Measurements from ENCODE around the gene DCUN1D3. TPM values are rescaled to one million over a fixed set of nuclear protein-coding genes. Genes with fewer than 3 reads are reported as not detected.

Gene DCUN1D3
- total and polyA plus RNA-seq, 2 donors (not counting 3 experiments of a cell fraction or from before 2014, with no cell fraction given): 10.4 to 35.0 TPM

DNA sequence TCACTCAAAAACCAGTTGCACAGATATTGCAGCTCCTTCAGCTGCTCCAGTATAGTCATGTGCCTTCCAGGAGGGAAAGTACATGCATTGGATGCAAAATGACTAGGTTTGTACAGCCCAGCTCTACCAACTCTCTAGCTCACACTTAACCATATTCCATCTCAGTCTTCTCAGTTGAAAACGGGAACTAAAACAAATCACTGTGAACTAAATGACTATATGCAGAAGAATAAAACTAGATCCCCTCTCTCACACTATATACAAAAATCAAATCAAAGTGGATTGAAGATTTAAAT lies 24.9 kb downstream of the DCUN1D3 start:
- Histone ChIP-seq H3K4me1 (ENCODE audit: control insufficient read depth, extremely low read depth, insufficient read depth, low read length) (peaks cover 43% of the 10 kb centered on the region), H4K20me1 (replicated peaks; ENCODE audit: control insufficient read depth, extremely low read depth, insufficient read depth, low read length) (peaks cover 5% of the 10 kb centered on the region), H3K4me3 (replicated peaks in 1 of 3; ENCODE audit: insufficient read depth in 1 of 3, low read depth in 1 of 3, low read length in 3 of 3) (no peak overlapping the region), H3K36me3 (ENCODE audit: control insufficient read depth in 2 of 2, extremely low read depth in 1 of 2, insufficient read depth in 2 of 2, low read length in 2 of 2) (peaks cover 2 to 7% of the 10 kb centered on the region in 2 experiments), H3K9me1 (replicated peaks; ENCODE audit: control insufficient read depth, extremely low read depth, insufficient read depth, low read length) (no peaks in the 10 kb centered on the region), H3K4me2 (ENCODE audit: insufficient read depth, low read length) (no peak overlapping the region), H3K9ac (replicated peaks; ENCODE audit: extremely low read depth, insufficient read depth, low read length) (no peak overlapping the region), H2AFZ (ENCODE audit: low read depth, low read length) (no peak overlapping the region), H3K27ac (ENCODE audit: insufficient read depth, low read depth, low read length) (no peak overlapping the region), H3K9me3 (replicated peaks; ENCODE audit: control insufficient read depth, insufficient read depth, low read length) (no peaks in the 10 kb centered on the region), H3K27me3 (ENCODE audit: control insufficient read depth in 2 of 2, insufficient read depth in 2 of 2, low read length in 2 of 2) (no peaks in the 10 kb centered on the region), H3K79me2 (ENCODE audit: control insufficient read depth, insufficient read depth, low read length) (peaks cover 91% of the 10 kb centered on the region)
- no peak for FAIRE-seq
- ChIA-PET POLR2A (no interaction called here), CTCF (interaction anchor here (1.2 to 2.0 kb wide), 3 partner anchors 9 to 23 kb away, joined by 3 to 9 read pairs (median 4); no protein-coding TSS in a partner anchor)
- dilution Hi-C loops (cut with MboI; ENCODE audit: extremely low pct_ligation_motif_present, low sequenced_read_pairs) (no loop called here), intact Hi-C loops (cut with micrococcal nuclease) (no loop called here)
- TF ChIP-seq EZH2 (IDR thresholded peaks at IDR 0.05; ENCODE audit: borderline replicate concordance, low read depth, low read length, severe bottlenecking) (no peak), GATA2 (IDR thresholded peaks at IDR 0.05; ENCODE audit: insufficient read depth, insufficient read length, low read depth, low read length) (no peak), JUN (IDR thresholded peaks at IDR 0.05; ENCODE audit: borderline replicate concordance, insufficient read depth, insufficient read length, low read depth) (no peak), MYC (IDR thresholded peaks at IDR 0.05; ENCODE audit: low read depth, low read length) (no peak), FOS (IDR thresholded peaks at IDR 0.05; ENCODE audit: borderline replicate concordance, insufficient read depth, low read length) (no peak), POLR2A (IDR thresholded peaks at IDR 0.05; ENCODE audit: low read depth, low read length) (no peak)
- TF ChIP-seq, protein P1, sequence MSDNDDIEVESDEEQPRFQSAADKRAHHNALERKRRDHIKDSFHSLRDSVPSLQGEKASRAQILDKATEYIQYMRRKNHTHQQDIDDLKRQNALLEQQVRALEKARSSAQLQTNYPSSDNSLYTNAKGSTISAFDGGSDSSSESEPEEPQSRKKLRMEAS (IDR thresholded peaks at IDR 0.05; ENCODE audit: insufficient read depth, insufficient read length): no peak
- TF ChIP-seq, protein P2, sequence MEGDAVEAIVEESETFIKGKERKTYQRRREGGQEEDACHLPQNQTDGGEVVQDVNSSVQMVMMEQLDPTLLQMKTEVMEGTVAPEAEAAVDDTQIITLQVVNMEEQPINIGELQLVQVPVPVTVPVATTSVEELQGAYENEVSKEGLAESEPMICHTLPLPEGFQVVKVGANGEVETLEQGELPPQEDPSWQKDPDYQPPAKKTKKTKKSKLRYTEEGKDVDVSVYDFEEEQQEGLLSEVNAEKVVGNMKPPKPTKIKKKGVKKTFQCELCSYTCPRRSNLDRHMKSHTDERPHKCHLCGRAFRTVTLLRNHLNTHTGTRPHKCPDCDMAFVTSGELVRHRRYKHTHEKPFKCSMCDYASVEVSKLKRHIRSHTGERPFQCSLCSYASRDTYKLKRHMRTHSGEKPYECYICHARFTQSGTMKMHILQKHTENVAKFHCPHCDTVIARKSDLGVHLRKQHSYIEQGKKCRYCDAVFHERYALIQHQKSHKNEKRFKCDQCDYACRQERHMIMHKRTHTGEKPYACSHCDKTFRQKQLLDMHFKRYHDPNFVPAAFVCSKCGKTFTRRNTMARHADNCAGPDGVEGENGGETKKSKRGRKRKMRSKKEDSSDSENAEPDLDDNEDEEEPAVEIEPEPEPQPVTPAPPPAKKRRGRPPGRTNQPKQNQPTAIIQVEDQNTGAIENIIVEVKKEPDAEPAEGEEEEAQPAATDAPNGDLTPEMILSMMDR (IDR thresholded peaks at IDR 0.05; ENCODE audit: extremely low read depth in 1 of 2, insufficient read depth in 1 of 2, low read depth in 1 of 2, low read length in 2 of 2): no peak
- no peak for DNase-seq (ENCODE audit: low read depth, low spot score)
- BruUV-seq (replicated peaks): no TSS peak

All from endothelial cell of umbilical vein (primary cell).